C4-2B (cell line): ENCODE results near the gene MYOCD.

Source experiments
- H3K27ac ChIP-seq: fragments of 450-650 bp; 2 replicates; pipeline ENCODE4 v1.5.1; 2017
- ZFX ChIP-seq: fragments of 450-650 bp; IDR thresholded peaks from 2 replicates; pipeline ENCODE4 v1.6.1; 2017
- TF ChIP-seq, protein P1 (sequence below): fragments of 450-650 bp; conservative IDR thresholded peaks from 2 replicates; pipeline ENCODE4 v1.5.1; 2017; ENCODE audit warnings: mild to moderate bottlenecking

The MYOCD gene

DNA sequence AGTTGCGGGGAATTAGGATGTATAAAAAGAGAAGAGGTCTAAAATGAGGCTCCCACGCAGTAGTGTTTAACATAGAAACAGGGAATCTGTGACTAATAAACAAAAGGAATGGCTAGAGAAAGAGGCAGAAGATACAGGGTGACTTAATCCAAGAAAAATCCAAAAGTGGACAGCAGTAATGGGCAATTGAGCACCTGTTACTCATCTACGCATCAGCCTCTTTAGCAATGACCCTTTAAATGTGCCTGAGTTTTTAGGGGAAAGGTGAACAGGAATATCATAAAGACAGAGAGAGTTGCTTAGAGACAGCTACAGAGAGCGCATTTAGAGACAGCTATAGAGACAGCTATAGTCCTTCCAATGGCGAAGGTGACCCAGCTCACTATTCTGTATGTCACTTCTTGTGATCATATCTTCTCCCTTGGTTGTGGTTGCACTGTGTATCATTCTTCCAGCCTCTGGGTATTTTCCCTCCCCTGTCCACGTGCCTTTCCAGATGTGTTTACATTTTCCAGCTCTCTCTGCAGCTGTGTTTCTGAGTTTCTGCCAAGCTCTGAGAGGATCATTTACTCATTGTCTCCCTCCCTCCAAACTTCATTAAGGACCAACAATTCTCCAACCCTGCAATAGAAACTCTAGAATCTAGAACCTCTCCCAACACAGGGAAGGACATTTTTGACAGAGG is 61.5 kb downstream of the MYOCD start:
- no peak overlapping the region for H3K27ac ChIP-seq
- no peak for TF ChIP-seq ZFX
- TF ChIP-seq, protein P1, sequence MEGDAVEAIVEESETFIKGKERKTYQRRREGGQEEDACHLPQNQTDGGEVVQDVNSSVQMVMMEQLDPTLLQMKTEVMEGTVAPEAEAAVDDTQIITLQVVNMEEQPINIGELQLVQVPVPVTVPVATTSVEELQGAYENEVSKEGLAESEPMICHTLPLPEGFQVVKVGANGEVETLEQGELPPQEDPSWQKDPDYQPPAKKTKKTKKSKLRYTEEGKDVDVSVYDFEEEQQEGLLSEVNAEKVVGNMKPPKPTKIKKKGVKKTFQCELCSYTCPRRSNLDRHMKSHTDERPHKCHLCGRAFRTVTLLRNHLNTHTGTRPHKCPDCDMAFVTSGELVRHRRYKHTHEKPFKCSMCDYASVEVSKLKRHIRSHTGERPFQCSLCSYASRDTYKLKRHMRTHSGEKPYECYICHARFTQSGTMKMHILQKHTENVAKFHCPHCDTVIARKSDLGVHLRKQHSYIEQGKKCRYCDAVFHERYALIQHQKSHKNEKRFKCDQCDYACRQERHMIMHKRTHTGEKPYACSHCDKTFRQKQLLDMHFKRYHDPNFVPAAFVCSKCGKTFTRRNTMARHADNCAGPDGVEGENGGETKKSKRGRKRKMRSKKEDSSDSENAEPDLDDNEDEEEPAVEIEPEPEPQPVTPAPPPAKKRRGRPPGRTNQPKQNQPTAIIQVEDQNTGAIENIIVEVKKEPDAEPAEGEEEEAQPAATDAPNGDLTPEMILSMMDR = no peak

DNA sequence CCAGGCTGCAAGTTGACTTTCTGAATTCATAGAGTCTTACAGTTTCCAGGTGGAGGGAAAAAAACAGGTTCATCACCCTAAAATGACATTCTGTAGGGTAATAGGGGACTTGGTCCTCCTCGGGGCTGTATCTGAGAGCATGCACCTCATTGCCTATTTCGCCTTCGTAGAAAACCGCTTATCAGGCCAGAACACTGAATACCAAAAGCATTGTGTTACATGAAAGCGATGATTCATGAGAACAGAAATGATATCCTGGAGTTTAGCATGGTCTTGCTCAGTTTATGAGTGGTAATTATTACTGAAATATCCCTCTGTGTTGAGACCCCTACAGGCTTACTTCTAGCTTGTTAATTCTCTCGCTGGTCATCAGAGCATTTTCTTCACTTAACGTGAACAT is 62.2 kb downstream of the MYOCD start:
- TF ChIP-seq, protein P1 = no peak
- no peak for TF ChIP-seq ZFX
- no peak overlapping the region for H3K27ac ChIP-seq

DNA sequence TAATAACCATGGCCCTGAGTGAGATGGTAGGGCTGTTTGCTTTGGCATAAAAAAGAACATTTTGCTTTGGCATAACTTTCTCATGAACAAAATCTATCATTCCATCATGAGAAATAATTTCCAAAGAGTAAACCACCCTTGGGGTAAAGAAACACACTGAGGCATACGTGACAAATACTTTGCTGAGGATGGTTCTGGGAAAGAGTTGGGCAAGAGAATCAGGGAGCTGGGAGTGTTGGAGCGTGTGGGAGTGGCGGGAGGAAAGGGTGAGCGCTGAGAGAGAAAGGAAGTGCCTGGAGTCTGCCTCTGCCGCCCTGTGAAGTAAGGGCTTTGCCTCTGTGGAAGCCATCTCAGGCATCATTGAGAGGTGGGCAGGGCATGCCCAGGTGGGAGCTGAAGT is 63.4 kb downstream of the MYOCD start:
- TF ChIP-seq, protein P1 = no peak
- TF ChIP-seq ZFX = no peak
- no peak overlapping the region for H3K27ac ChIP-seq

DNA sequence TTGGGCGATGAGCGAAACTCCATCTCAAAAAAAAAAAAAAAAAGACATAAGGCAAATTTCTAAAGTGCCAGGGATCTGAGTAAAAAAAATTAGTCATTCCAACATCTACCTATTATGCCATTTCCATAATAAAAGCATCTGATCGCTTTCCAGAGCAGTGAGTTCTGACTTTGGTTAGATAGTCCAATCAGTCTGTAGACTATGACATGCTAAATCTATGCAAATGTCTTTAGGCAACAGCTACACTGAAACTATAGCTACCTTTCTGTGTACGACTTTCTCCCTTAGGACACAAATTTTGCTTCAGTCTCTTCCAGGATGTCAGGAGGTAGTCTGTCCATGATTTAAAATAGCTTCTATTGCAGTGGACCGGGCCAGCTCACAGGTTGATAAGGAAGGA is 64.7 kb downstream of the MYOCD start:
- peak overlapping the region; percentile 77 for H3K27ac ChIP-seq
- TF ChIP-seq, protein P1 = no peak
- no peak for TF ChIP-seq ZFX

DNA sequence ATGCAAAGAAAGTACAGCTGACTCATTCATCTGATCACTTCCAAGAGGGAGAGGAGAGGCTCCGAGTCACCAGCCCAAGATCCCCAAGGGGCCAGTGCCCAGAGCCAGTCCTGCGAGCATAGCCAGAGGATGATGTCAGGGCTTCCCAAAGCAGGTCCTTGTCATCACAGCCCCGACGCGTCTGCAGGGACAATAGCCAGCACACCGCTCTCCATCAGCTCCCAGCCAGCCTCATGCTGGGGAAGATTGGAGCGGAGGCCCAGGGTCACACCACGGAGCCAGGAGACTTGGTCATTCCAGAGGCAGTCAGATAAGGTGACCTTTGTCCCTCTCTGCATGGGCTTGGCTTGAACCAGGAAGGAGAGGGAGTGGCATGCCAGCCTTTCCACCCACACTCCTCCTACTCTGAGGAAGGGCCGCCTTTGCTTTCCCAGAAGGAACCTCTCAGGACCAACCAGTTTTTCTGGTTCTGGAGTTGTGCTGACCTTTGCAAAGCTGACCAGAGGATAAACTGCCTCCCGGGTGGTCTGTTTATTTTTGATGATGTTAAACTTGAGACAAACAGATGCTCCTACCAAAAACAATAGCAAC is 65.3 kb downstream of the MYOCD start:
- TF ChIP-seq, protein P1 = no peak
- no peak for TF ChIP-seq ZFX
- H3K27ac ChIP-seq = peak overlapping the region; percentile 77

DNA sequence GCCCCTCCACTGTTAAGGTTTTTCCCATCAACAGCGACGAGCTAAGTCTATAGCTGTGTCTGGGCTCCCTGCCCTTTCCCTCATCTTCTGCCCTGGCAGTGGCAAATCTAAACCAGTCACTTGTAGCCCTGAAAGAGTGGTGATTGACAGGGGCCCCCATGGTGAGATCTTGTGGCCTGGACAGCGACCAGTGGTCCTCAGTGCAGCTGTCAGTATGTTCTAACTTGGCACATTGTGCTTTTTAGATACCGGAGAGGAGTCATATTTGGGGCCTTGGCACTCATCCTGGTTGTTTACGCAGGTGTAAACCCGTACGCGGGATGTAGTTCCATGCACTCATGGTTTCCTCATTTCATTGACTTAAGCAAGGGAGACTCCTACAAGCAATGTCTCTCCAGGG is 66.1 kb downstream of the MYOCD start:
- H3K27ac ChIP-seq = peak overlapping the region; percentile 77

DNA sequence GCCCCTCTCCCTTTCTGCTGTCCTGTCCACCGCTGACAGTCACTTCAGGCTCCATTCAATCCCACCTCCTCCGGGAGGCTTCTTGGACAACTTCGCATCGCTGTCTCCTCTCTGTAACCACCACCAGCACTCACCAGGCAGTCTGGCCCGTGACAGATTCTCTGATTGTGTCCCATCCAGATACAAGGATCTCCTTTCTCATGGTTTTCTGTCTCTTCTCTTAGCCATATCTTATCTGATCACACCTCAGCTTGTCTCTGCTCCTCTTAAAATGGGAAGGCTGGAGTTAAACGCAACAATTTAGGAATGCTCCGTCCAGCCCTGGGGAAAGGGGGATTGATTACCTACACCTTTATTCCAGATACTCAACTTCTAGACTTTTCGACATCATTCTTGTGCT is 66.7 kb downstream of the MYOCD start:
- no peak for TF ChIP-seq ZFX
- TF ChIP-seq, protein P1 = no peak
- peak overlapping the region; percentile 77 for H3K27ac ChIP-seq

More for the DNA sequence above, 66.1 kb downstream of the MYOCD start:
- TF ChIP-seq ZFX = no peak
- TF ChIP-seq, protein P1 = no peak
